Measurements from ENCODE around the gene C4orf17.

Gene C4orf17

DNA sequence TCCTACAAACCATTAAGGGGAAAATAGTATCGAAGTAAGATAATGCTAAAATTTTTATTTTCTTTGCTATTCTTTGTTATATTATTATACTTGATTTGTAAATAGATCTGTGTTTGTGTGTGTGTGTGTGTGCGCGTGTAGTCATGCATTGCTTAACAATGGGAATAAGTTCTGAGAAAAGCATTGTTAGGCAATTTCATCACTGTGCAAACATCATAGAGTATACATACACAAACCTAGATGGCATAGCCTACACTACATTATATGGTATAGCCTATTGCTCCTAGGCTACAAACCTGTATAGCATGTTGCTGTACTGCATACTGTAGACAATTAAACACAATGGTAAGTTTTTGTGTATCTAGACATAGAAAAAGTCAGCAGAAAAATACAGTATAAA is 80.9 kb downstream of the C4orf17 start:
- TF ChIP-seq OSR1 (CRISPR knock-in tag; IDR thresholded peaks at IDR 0.05) (no peak), ZNF565 (CRISPR knock-in tag; conservative IDR thresholded peaks at IDR 0.05; ENCODE audit: low read depth) (no peak), ARNTL (CRISPR knock-in tag; IDR thresholded peaks at IDR 0.05; ENCODE audit: borderline replicate concordance, low read depth) (no peak), SNAI2 (CRISPR knock-in tag; IDR thresholded peaks at IDR 0.05) (no peak), RARB (CRISPR knock-in tag; IDR thresholded peaks at IDR 0.05) (no peak), BACH2 (CRISPR knock-in tag; IDR thresholded peaks at IDR 0.05; ENCODE audit: borderline replicate concordance) (no peak), GLIS3 (CRISPR knock-in tag; IDR thresholded peaks at IDR 0.05) (no peak), TCF4 (CRISPR knock-in tag; IDR thresholded peaks at IDR 0.05; ENCODE audit: borderline replicate concordance) (no peak), ZC3H10 (CRISPR knock-in tag; IDR thresholded peaks at IDR 0.05) (no peak), ISL1 (CRISPR knock-in tag; IDR thresholded peaks at IDR 0.05) (no peak), ZNF70 (CRISPR knock-in tag; IDR thresholded peaks at IDR 0.05) (no peak)
- TF ChIP-seq, protein P1, sequence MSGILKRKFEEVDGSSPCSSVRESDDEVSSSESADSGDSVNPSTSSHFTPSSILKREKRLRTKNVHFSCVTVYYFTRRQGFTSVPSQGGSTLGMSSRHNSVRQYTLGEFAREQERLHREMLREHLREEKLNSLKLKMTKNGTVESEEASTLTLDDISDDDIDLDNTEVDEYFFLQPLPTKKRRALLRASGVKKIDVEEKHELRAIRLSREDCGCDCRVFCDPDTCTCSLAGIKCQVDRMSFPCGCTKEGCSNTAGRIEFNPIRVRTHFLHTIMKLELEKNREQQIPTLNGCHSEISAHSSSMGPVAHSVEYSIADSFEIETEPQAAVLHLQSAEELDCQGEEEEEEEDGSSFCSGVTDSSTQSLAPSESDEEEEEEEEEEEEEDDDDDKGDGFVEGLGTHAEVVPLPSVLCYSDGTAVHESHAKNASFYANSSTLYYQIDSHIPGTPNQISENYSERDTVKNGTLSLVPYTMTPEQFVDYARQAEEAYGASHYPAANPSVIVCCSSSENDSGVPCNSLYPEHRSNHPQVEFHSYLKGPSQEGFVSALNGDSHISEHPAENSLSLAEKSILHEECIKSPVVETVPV (CRISPR knock-in tag; IDR thresholded peaks at IDR 0.05), result no peak
- TF ChIP-seq, protein P2, sequence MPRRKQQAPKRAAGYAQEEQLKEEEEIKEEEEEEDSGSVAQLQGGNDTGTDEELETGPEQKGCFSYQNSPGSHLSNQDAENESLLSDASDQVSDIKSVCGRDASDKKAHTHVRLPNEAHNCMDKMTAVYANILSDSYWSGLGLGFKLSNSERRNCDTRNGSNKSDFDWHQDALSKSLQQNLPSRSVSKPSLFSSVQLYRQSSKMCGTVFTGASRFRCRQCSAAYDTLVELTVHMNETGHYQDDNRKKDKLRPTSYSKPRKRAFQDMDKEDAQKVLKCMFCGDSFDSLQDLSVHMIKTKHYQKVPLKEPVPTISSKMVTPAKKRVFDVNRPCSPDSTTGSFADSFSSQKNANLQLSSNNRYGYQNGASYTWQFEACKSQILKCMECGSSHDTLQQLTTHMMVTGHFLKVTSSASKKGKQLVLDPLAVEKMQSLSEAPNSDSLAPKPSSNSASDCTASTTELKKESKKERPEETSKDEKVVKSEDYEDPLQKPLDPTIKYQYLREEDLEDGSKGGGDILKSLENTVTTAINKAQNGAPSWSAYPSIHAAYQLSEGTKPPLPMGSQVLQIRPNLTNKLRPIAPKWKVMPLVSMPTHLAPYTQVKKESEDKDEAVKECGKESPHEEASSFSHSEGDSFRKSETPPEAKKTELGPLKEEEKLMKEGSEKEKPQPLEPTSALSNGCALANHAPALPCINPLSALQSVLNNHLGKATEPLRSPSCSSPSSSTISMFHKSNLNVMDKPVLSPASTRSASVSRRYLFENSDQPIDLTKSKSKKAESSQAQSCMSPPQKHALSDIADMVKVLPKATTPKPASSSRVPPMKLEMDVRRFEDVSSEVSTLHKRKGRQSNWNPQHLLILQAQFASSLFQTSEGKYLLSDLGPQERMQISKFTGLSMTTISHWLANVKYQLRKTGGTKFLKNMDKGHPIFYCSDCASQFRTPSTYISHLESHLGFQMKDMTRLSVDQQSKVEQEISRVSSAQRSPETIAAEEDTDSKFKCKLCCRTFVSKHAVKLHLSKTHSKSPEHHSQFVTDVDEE (CRISPR knock-in tag; IDR thresholded peaks at IDR 0.05), result no peak
- TF ChIP-seq, protein P3, sequence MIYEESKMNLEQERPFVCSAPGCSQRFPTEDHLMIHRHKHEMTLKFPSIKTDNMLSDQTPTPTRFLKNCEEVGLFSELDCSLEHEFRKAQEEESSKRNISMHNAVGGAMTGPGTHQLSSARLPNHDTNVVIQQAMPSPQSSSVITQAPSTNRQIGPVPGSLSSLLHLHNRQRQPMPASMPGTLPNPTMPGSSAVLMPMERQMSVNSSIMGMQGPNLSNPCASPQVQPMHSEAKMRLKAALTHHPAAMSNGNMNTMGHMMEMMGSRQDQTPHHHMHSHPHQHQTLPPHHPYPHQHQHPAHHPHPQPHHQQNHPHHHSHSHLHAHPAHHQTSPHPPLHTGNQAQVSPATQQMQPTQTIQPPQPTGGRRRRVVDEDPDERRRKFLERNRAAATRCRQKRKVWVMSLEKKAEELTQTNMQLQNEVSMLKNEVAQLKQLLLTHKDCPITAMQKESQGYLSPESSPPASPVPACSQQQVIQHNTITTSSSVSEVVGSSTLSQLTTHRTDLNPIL (CRISPR knock-in tag; IDR thresholded peaks at IDR 0.05; ENCODE audit: low read depth), result no peak
- TF ChIP-seq, protein P4, sequence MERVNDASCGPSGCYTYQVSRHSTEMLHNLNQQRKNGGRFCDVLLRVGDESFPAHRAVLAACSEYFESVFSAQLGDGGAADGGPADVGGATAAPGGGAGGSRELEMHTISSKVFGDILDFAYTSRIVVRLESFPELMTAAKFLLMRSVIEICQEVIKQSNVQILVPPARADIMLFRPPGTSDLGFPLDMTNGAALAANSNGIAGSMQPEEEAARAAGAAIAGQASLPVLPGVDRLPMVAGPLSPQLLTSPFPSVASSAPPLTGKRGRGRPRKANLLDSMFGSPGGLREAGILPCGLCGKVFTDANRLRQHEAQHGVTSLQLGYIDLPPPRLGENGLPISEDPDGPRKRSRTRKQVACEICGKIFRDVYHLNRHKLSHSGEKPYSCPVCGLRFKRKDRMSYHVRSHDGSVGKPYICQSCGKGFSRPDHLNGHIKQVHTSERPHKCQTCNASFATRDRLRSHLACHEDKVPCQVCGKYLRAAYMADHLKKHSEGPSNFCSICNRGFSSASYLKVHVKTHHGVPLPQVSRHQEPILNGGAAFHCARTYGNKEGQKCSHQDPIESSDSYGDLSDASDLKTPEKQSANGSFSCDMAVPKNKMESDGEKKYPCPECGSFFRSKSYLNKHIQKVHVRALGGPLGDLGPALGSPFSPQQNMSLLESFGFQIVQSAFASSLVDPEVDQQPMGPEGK (CRISPR knock-in tag; IDR thresholded peaks at IDR 0.05; ENCODE audit: borderline replicate concordance), result no peak
- no peak for ATAC-seq
